ENCODE results near the gene KLHL33. TPM values are rescaled to one million over a fixed set of nuclear protein-coding genes. Genes with fewer than 3 reads are reported as not detected.

The KLHL33 gene
- total RNA-seq, 1 experiment from 2014 or later = not detected

DNA sequence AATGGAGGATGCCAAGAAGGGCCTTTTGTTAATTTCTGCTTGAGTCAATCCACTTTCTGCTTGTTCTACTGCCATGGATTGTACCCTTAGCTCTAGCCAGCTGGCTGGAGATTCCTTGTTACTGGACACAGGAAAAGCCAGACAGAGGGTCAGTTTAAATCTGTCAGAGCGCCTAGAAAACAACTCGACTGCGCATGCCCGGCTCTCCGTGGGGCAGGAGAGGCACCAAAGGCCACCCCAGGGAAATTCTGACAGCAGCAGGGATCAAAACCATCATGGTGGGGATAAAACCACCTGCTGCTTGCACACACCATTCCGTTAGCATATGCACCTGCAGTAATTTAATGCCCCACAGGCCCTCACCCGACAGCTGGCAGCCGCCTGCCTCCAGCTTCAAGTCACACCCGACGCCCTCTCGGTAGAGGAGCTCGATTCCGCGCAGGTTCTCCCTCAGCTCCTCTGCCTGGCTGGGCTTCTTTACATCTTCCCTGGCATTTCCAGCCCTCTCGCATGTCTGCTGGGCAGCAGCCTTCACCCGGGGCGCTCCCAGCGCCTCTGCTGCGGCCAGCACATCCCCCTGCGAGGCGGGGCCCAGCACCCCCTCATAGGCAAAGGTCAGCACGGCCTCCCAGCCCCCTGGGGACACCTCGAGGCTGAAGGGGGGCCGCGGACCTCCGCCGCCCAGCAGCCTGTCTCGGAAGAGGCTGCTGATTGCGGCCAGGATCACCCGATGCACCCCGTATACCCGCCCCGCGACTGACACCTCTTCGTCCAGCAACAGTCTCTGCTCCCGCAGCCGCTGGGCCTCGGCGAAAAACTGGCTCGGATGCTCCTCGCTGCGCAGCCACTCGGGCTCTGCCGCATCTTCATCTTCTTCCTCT is 1.0 kb downstream of the KLHL33 start:
- no peaks in the 10 kb centered on the region for H3K9me3 ChIP-seq (replicated peaks)
- H3K4me1 ChIP-seq (replicated peaks) = no peaks in the 10 kb centered on the region
- no peak overlapping the region for H3K27ac ChIP-seq
- no peaks in the 10 kb centered on the region for H3K27me3 ChIP-seq (replicated peaks)
- DNase-seq (ENCODE audit: low read depth in 1 of 2, low spot score in 2 of 2) = no peak
- no peaks in the 10 kb centered on the region for H3K36me3 ChIP-seq
- no peak overlapping the region for H3K4me3 ChIP-seq

DNA sequence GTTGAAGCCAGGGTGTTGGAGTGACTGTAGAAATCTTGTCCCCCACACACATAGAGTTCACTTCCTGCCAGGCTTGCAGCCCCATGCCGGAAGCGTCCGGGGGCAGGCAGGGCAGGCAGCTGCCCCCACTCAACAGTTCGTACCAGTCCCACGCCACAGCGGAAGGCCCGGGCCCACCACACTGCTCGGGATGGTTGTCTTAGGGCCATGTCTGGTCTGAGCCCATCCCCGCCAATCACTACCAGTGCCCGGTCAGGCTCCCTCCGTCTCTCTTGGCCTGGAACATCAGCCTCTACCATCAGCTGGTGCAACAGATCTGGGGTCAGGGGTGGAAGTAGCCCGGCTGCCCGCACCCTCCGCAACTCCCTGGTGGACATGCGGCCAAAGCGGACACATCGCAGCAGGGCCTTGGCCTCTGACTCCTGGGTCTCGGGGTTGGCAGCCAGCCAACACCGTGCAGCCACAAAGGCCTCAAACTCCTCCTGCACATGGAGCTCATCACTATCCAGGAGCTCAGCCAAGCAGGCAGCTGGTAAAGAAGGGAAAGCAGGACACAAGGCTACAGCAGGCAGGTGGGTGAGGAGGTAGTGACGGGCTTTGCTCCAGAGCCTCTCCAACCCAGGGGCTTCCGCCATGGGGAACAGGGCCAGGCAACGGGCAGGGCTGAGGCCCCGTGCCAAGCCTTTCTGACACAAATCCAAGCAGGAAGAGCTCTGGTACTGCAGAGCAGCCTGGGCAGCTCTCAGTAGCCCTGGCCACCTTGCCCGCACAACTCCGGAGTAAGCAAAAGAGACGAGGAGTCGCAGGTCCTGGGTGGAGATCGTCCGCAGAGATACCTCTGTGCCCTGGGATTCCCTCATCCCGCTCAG is 5.9 kb downstream of the KLHL33 start:
- no peak for DNase-seq (ENCODE audit: low read depth in 1 of 2, low spot score in 2 of 2)
- H3K4me1 ChIP-seq (replicated peaks) = peaks cover 3% of the 10 kb centered on the region; the same call in 1 of the 2 replicates
- H3K36me3 ChIP-seq = no peaks in the 10 kb centered on the region
- no peaks in the 10 kb centered on the region for H3K9me3 ChIP-seq (replicated peaks)
- no peak overlapping the region for H3K4me3 ChIP-seq
- no peaks in the 10 kb centered on the region for H3K27me3 ChIP-seq (replicated peaks)
- no peak overlapping the region for H3K27ac ChIP-seq

- H3K4me3 ChIP-seq = no peak overlapping the region
- no peaks in the 10 kb centered on the region for H3K27me3 ChIP-seq (replicated peaks)
- no peak for DNase-seq (ENCODE audit: low read depth in 1 of 2, low spot score in 2 of 2)
- peaks cover 3% of the 10 kb centered on the region; the same call in 1 of the 2 replicates for H3K4me1 ChIP-seq (replicated peaks)
- no peaks in the 10 kb centered on the region for H3K36me3 ChIP-seq
- H3K27ac ChIP-seq = no peak overlapping the region
- no peaks in the 10 kb centered on the region for H3K9me3 ChIP-seq (replicated peaks)
These were observed 7.2 kb downstream of the KLHL33 start for GRCh38 chr14:20428802-20429201.

DNA sequence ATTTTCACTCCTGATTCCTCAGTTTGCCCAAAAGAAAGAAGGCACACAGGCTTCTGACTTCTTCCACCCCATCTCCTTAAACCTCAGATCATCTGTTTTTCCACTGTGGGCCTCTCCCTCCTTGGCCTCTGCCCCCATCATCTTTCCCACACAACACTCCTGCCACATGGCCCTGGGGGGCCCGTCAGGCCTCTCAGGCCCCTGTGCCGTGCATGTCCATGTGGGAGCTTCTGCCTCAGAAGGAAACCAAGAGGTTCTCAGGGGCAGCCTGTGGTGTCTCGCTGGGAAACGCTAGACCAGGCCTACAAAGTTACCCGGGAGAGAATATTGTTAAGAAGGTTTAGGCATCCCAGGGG is 8.0 kb downstream of the KLHL33 start:
- no peak overlapping the region for H3K4me3 ChIP-seq
- no peaks in the 10 kb centered on the region for H3K27me3 ChIP-seq (replicated peaks)
- no peak overlapping the region for H3K27ac ChIP-seq
- no peak for DNase-seq (ENCODE audit: low read depth in 1 of 2, low spot score in 2 of 2)
- no peaks in the 10 kb centered on the region for H3K9me3 ChIP-seq (replicated peaks)
- peaks cover 3% of the 10 kb centered on the region; the same call in 1 of the 2 replicates for H3K4me1 ChIP-seq (replicated peaks)
- no peaks in the 10 kb centered on the region for H3K36me3 ChIP-seq

- no peak overlapping the region for H3K27ac ChIP-seq
- peak in 1 of 2 experiments; percentile 31 for DNase-seq (ENCODE audit: low read depth in 1 of 2, low spot score in 2 of 2)
- no peaks in the 10 kb centered on the region for H3K9me3 ChIP-seq (replicated peaks)
- no peaks in the 10 kb centered on the region for H3K27me3 ChIP-seq (replicated peaks)
- H3K36me3 ChIP-seq = no peaks in the 10 kb centered on the region
- H3K4me1 ChIP-seq (replicated peaks) = peaks cover 3% of the 10 kb centered on the region; the same call in 1 of the 2 replicates
- no peak overlapping the region for H3K4me3 ChIP-seq
These were observed 8.5 kb downstream of the KLHL33 start for GRCh38 chr14:20427231-20428009.

DNA sequence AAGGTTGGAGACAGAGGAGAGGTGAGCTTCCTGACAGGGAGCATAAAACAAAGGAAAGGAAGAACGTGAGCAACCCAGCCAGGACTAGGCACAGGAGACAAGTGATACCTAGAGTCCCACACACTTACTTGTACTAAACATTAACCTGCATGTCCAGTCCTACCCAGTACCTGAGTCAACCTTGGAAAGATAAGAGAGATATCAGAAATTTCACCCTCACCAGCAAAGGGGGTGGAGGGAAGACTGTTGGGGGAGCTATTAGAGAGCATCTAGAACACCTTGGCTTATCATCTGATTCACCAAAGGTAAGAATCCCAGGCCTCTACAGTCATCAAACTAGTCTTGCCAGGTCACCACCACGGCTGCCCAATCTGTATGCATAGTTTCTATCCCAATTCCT is 11.1 kb downstream of the KLHL33 start:
- Histone ChIP-seq H3K4me3 (no peak overlapping the region), H3K9me3 (replicated peaks) (no peaks in the 10 kb centered on the region), H3K4me1 (replicated peaks) (peaks cover 3% of the 10 kb centered on the region; the same call in 1 of the 2 replicates), H3K27ac (no peak overlapping the region), H3K36me3 (no peaks in the 10 kb centered on the region), H3K27me3 (replicated peaks) (no peaks in the 10 kb centered on the region)
- DNase-seq (ENCODE audit: low read depth in 1 of 2, low spot score in 2 of 2) = no peak

GRCh38 chr14:20422886-20423285 is 13.1 kb downstream of the KLHL33 start:
- DNase-seq (ENCODE audit: low read depth in 1 of 2, low spot score in 2 of 2) = no peak
- H3K4me3 ChIP-seq = no peak overlapping the region
- no peaks in the 10 kb centered on the region for H3K9me3 ChIP-seq (replicated peaks)
- H3K27ac ChIP-seq = no peak overlapping the region
- H3K36me3 ChIP-seq = no peaks in the 10 kb centered on the region
- no peaks in the 10 kb centered on the region for H3K27me3 ChIP-seq (replicated peaks)
- peaks cover 3% of the 10 kb centered on the region; the same call in 1 of the 2 replicates for H3K4me1 ChIP-seq (replicated peaks)

- Histone ChIP-seq H3K4me3 (no peak overlapping the region), H3K27me3 (replicated peaks) (no peaks in the 10 kb centered on the region), H3K36me3 (no peaks in the 10 kb centered on the region), H3K4me1 (replicated peaks) (no peaks in the 10 kb centered on the region), H3K9me3 (replicated peaks) (no peaks in the 10 kb centered on the region), H3K27ac (no peak overlapping the region)
- no peak for DNase-seq (ENCODE audit: low read depth in 1 of 2, low spot score in 2 of 2)
These were observed 14.7 kb downstream of the KLHL33 start for GRCh38 chr14:20421267-20421666.

- H3K27ac ChIP-seq = no peak overlapping the region
- H3K36me3 ChIP-seq = no peaks in the 10 kb centered on the region
- no peaks in the 10 kb centered on the region for H3K4me1 ChIP-seq (replicated peaks)
- no peak for DNase-seq (ENCODE audit: low read depth in 1 of 2, low spot score in 2 of 2)
- no peak overlapping the region for H3K4me3 ChIP-seq
- no peaks in the 10 kb centered on the region for H3K9me3 ChIP-seq (replicated peaks)
- H3K27me3 ChIP-seq (replicated peaks) = no peaks in the 10 kb centered on the region
These were observed 16.5 kb downstream of the KLHL33 start for GRCh38 chr14:20419419-20419818.

- Histone ChIP-seq H3K27ac (no peak overlapping the region), H3K9me3 (replicated peaks) (no peaks in the 10 kb centered on the region)
These were observed 17.5 kb downstream of the KLHL33 start for GRCh38 chr14:20418501-20418909.

DNA sequence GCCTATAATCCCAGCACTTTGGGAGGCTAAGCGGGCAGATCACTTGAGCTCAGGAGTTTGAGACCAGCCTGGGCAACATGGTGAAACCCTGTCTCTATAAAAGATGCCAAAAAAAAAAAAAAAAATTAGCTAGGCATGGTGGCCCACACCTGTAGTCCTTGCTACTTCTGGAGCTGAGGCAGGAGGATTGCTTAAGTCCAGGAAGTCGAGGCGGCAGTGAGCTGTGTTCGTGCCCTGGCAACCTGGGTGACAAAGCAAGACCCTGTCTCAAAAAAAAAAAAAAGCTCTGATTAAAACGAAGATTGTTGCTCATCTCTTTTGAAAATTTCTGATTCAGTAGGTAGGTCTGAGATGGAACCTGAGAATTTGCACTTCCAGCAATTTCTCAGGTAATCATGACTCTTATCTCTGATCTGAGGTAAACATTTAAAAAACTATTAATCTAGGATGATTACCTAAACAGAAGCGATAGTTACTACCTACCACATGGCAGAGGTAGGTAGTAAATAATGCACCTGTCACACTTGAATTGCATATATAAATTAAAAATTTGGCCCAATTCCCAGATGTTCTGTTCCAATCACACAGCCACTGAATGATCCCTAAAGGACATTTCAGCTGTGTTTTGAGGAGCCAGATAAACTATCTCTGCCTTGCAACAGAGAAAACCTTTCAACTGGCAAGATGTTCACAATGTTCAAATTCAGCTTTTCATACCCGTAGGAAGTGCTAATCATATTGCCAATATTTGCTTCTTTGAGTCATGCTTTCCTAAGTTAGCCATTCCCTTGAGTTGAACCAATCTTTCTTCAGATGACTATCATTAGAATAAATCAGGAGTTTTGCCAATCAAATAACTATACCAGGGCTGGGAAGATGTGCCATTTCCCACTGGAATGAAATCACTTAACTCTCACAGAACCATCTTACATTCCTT is 18.4 kb downstream of the KLHL33 start:
- no peak overlapping the region for H3K4me3 ChIP-seq
- no peak overlapping the region for H3K27ac ChIP-seq
- H3K9me3 ChIP-seq (replicated peaks) = no peaks in the 10 kb centered on the region
- H3K4me1 ChIP-seq (replicated peaks) = peaks cover 4% of the 10 kb centered on the region
- no peak for DNase-seq (ENCODE audit: low read depth in 1 of 2, low spot score in 2 of 2)
- no peaks in the 10 kb centered on the region for H3K36me3 ChIP-seq
- H3K27me3 ChIP-seq (replicated peaks) = no peaks in the 10 kb centered on the region

More at GRCh38 chr14:20418501-20418909, 17.5 kb downstream of the KLHL33 start:
- H3K27me3 ChIP-seq (replicated peaks) = no peaks in the 10 kb centered on the region
- peaks cover 4% of the 10 kb centered on the region for H3K4me1 ChIP-seq (replicated peaks)
- no peak overlapping the region for H3K4me3 ChIP-seq
- no peak for DNase-seq (ENCODE audit: low read depth in 1 of 2, low spot score in 2 of 2)
- H3K36me3 ChIP-seq = no peaks in the 10 kb centered on the region

DNA sequence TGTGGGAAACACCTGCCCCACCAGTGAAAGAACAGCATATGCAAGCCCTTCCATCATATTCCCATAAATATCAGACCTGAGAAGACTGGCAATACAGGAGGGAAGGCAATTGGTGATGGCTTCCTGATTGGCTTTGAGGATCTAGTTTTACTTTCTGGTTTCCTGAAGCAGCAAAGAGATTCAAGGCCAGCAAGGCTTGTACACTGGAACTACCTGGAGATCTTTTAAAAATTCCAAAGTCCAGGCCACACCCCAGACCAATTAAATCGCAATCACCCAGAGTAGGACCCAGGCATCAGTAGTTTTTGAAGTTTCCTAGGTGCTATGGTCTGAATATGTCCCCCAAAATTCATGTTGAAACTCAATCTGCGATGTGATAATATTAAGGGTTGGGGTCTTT is 19.7 kb downstream of the KLHL33 start:
- Histone ChIP-seq H3K36me3 (no peaks in the 10 kb centered on the region), H3K9me3 (replicated peaks) (no peaks in the 10 kb centered on the region), H3K4me1 (replicated peaks) (peaks cover 10% of the 10 kb centered on the region), H3K4me3 (no peak overlapping the region), H3K27ac (no peak overlapping the region), H3K27me3 (replicated peaks) (no peaks in the 10 kb centered on the region)
- no peak for DNase-seq (ENCODE audit: low read depth in 1 of 2, low spot score in 2 of 2)
